GM23248 (cell line): ENCODE results near the gene NARF. TPM values are rescaled to one million over a fixed set of nuclear protein-coding genes. Genes with fewer than 3 reads are reported as not detected.

Source experiments
- polyA plus RNA-seq: library from polyadenylated mRNA; unstranded; fragments of >200 nt; fragmentation: Nextera tagmentation; extraction: Ambion mirVana; gene quantifications from 2 replicates; pipeline ENCODE4 v1.2.1, GENCODE V29; 2016
- small RNA-seq: library from RNA; depleted of rRNA; stranded (forward); fragments of <200 nt; gene quantifications from one replicate; pipeline ENCODE3, GENCODE V24; 2014; ENCODE audit warnings: low read depth, low replicate concordance
- total RNA-seq: library from RNA; depleted of rRNA; stranded (reverse); fragments of >200 nt; shearing (Covaris generic); gene quantifications from 2 replicates; pipeline ENCODE4 v1.2.3, GENCODE V29; 2014; rRNA removed

NARF gene
- total and polyA plus RNA-seq, 2 experiments from 2014 or later: 55.2 to 70.2 TPM

Small RNA genes lying within 50 kb of the gene (small RNA-seq; reads per million reads assigned to genes)
- not detected for gene RF00019

Other genes with a start within 250 kb of the NARF start
- 12.3 and 15.3 TPM in 2 replicates for gene CCDC57, start 245.9 kb upstream of the NARF start, total RNA-seq
- gene CCDC57, start 245.9 kb upstream of the NARF start, polyA plus RNA-seq: 6.2 and 10.6 TPM in 2 replicates
- 550 and 595 TPM in 2 replicates for gene SLC16A3, start 229.7 kb upstream of the NARF start, total RNA-seq
- 95.5 and 97.7 TPM in 2 replicates for gene SLC16A3, start 229.7 kb upstream of the NARF start, polyA plus RNA-seq
- gene CSNK1D, start 185.0 kb upstream of the NARF start, total RNA-seq: 24.5 and 35.1 TPM in 2 replicates
- 102 and 114 TPM in 2 replicates for gene CSNK1D, start 185.0 kb upstream of the NARF start, polyA plus RNA-seq
- 0.22 TPM in 1 of 2 replicates, not detected in the other for gene CD7, start 141.1 kb upstream of the NARF start, total RNA-seq
- gene CD7, start 141.1 kb upstream of the NARF start, polyA plus RNA-seq: 0.23 TPM in 1 of 2 replicates, not detected in the other
- 1.4 and 3.0 TPM in 2 replicates for gene SECTM1, start 125.0 kb upstream of the NARF start, total RNA-seq
- 1.4 TPM in 2 replicates for gene SECTM1, start 125.0 kb upstream of the NARF start, polyA plus RNA-seq
- gene TEX19, start 99.5 kb upstream of the NARF start, total RNA-seq: not detected in 2 replicates
- not detected in 2 replicates for gene TEX19, start 99.5 kb upstream of the NARF start, polyA plus RNA-seq
- gene UTS2R, start 87.0 kb upstream of the NARF start, total RNA-seq: not detected in 2 replicates
- gene UTS2R, start 87.0 kb upstream of the NARF start, polyA plus RNA-seq: not detected in 2 replicates
- 5.9 and 9.7 TPM in 2 replicates for gene HEXD, start 40.4 kb upstream of the NARF start, total RNA-seq
- gene HEXD, start 40.4 kb upstream of the NARF start, polyA plus RNA-seq: 4.1 and 5.7 TPM in 2 replicates
- 34.1 and 44.7 TPM in 2 replicates for gene OGFOD3, start 40.2 kb upstream of the NARF start, total RNA-seq
- 38.1 and 43.6 TPM in 2 replicates for gene OGFOD3, start 40.2 kb upstream of the NARF start, polyA plus RNA-seq
- gene CYBC1, start 8.0 kb upstream of the NARF start, total RNA-seq: 66.5 and 93.6 TPM in 2 replicates
- 54.0 and 58.3 TPM in 2 replicates for gene CYBC1, start 8.0 kb upstream of the NARF start, polyA plus RNA-seq
- gene FOXK2, start 61.0 kb downstream of the NARF start, total RNA-seq: 38.4 and 43.0 TPM in 2 replicates
- 5.6 and 6.6 TPM in 2 replicates for gene FOXK2, start 61.0 kb downstream of the NARF start, polyA plus RNA-seq
- gene WDR45B, start 189.7 kb downstream of the NARF start, total RNA-seq: 87.3 and 118 TPM in 2 replicates
- gene WDR45B, start 189.7 kb downstream of the NARF start, polyA plus RNA-seq: 87.8 and 91.6 TPM in 2 replicates
- 11.4 and 23.7 TPM in 2 replicates for gene RAB40B, start 240.0 kb downstream of the NARF start, total RNA-seq
- gene RAB40B, start 240.0 kb downstream of the NARF start, polyA plus RNA-seq: 23.8 and 24.7 TPM in 2 replicates